Left lung (tissue), 10 donors: Measurements from ENCODE around the gene C1GALT1C1L. TPM values are rescaled to one million over a fixed set of nuclear protein-coding genes. Genes with fewer than 3 reads are reported as not detected.

Source experiments
- ATAC-seq: fragments of 200-7000 bp; cut with Tn5 transposase; one replicate; pipeline ENCODE4 v1.9.1; 2020; ENCODE audit warnings: moderate library complexity
- DNase-seq, 4 donors: peaks; one replicate each; pipeline ENCODE4 v3.0.0-alpha.2; 2013 to 2020
- H3K27ac ChIP-seq, 2 donors: fragments of 200-600 bp; sonication (generic) in 1 of 2; one replicate each; pipeline versions ENCODE4 v1.5.0 to v1.8.0; 2020 to 2021
- H3K27me3 ChIP-seq, 2 donors: fragments of 200-600 bp; sonication (generic) in 1 of 2; one replicate each; pipeline versions ENCODE4 v1.5.0 to v1.8.0; 2020 to 2021
- H3K36me3 ChIP-seq, 2 donors: fragments of 200-600 bp; sonication (generic) in 1 of 2; one replicate each; pipeline versions ENCODE4 v1.5.0 to v1.8.0; 2020 to 2021
- H3K4me1 ChIP-seq, 2 donors: fragments of 200-600 bp; one replicate each; pipeline ENCODE4 v1.8.0; 2021
- H3K4me3 ChIP-seq, 2 donors: fragments of 200-600 bp; sonication (generic) in 1 of 2; one replicate each; pipeline versions ENCODE4 v1.5.0 to v1.8.0; 2020 to 2021; ENCODE audit warnings: mild to moderate bottlenecking in 1 of 2
- H3K9me3 ChIP-seq, 2 donors: fragments of 200-600 bp; sonication (generic) in 1 of 2; one replicate each; pipeline versions ENCODE4 v1.5.0 to v1.8.0; 2020 to 2021
- intact Hi-C, 2 donors: fragments of 100-400 bp; cut with DNase I; formaldehyde crosslinking; loops; one replicate each; pipeline versions ENCODE4 v1.11.2 to v1.14.2; 2022
- polyA plus RNA-seq, 6 donors: library from polyadenylated mRNA; unstranded; fragments of 120-200 nt; gene quantifications; one replicate each; pipeline ENCODE4 v1.2.1, GENCODE V29; 2013; ENCODE audit not compliant: insufficient read length in 6 of 6
- total RNA-seq, 2 donors: library from RNA; stranded (reverse); fragmentation: NEBNext Ultra II Directional; extraction: Animal tissue kit (Norgen Biotek cat#: 25700); gene quantifications; one replicate each; pipeline ENCODE4 v1.2.1, GENCODE V29; 2021
- TF ChIP-seq, protein P1 (sequence below), 2 donors: fragments of 200-600 bp; sonication (generic) in 1 of 2; IDR thresholded peaks; one replicate each; pipeline versions ENCODE4 v1.5.0 to v1.8.0; 2021; ENCODE audit warnings: antibody characterized with exemption in 2 of 2
- donor health status: DM: no; HTN: yes; CAD: no.
- donor health status: DM: no; HTN: no; CAD: no.

Gene C1GALT1C1L
- total and polyA plus RNA-seq, 8 donors: 0.39 to 2.4 (median 1.8) TPM

DNA sequence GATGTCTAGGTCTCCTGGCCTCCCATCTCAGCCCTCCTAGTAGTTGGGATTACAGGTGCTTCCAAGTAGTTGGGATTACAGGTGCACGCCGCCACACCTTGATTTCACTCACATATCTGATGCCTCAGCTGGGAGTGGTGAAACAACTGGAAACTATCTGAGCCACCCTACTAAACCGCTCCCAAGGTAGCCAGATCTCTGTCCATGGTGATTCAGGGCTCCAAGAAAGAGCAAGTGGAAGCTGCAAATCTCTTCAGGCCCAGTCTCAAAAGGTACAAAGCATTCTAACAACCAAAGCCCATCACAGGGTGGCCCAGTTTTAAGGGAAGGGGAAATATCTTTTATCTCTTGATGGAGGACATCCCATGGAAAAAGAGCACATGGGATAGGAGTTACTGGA, 19.0 kb downstream of the C1GALT1C1L start:
- H3K9me3 ChIP-seq: no peaks in the 10 kb centered on the region
- DNase-seq (no peak), ATAC-seq (no peak)
- TF ChIP-seq, protein P1, sequence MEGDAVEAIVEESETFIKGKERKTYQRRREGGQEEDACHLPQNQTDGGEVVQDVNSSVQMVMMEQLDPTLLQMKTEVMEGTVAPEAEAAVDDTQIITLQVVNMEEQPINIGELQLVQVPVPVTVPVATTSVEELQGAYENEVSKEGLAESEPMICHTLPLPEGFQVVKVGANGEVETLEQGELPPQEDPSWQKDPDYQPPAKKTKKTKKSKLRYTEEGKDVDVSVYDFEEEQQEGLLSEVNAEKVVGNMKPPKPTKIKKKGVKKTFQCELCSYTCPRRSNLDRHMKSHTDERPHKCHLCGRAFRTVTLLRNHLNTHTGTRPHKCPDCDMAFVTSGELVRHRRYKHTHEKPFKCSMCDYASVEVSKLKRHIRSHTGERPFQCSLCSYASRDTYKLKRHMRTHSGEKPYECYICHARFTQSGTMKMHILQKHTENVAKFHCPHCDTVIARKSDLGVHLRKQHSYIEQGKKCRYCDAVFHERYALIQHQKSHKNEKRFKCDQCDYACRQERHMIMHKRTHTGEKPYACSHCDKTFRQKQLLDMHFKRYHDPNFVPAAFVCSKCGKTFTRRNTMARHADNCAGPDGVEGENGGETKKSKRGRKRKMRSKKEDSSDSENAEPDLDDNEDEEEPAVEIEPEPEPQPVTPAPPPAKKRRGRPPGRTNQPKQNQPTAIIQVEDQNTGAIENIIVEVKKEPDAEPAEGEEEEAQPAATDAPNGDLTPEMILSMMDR (IDR thresholded peaks at IDR 0.05): no peak
- H3K27me3 ChIP-seq: no peaks in the 10 kb centered on the region
- no peaks in the 10 kb centered on the region for H3K36me3 ChIP-seq
- intact Hi-C loops: no loop called here
- no peak overlapping the region for H3K4me3 ChIP-seq
- H3K27ac ChIP-seq: no peak overlapping the region
- H3K4me1 ChIP-seq: no peaks in the 10 kb centered on the region

DNA sequence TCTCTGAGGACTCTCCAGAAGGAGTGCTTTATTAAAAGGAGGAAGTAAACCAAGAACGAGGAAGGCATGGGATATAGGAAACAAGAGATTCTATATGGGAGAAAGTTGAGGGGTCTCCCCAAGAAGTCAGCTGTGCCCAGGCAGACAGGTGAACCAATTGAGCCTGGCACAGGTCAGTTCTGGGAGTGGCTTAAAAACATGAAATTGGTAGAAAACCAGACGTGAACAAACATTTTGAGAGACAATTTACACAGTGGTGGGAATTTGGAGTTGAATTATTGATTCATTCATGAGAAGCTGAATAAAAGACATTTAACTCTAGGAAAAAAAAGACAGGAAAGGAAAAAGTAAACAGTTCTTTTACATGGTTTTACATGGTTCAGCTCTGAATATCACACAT, 22.7 kb downstream of the C1GALT1C1L start:
- peaks cover 5 to 13% of the 10 kb centered on the region in 2 donors for H3K4me1 ChIP-seq
- H3K4me3 ChIP-seq: no peak overlapping the region
- no peaks in the 10 kb centered on the region for H3K27me3 ChIP-seq
- DNase-seq (no peak), ATAC-seq (no peak)
- intact Hi-C loops: no loop called here
- H3K36me3 ChIP-seq: no peaks in the 10 kb centered on the region
- TF ChIP-seq, protein P1 (IDR thresholded peaks at IDR 0.05): no peak
- no peaks in the 10 kb centered on the region for H3K9me3 ChIP-seq
- H3K27ac ChIP-seq: no peak overlapping the region

DNA sequence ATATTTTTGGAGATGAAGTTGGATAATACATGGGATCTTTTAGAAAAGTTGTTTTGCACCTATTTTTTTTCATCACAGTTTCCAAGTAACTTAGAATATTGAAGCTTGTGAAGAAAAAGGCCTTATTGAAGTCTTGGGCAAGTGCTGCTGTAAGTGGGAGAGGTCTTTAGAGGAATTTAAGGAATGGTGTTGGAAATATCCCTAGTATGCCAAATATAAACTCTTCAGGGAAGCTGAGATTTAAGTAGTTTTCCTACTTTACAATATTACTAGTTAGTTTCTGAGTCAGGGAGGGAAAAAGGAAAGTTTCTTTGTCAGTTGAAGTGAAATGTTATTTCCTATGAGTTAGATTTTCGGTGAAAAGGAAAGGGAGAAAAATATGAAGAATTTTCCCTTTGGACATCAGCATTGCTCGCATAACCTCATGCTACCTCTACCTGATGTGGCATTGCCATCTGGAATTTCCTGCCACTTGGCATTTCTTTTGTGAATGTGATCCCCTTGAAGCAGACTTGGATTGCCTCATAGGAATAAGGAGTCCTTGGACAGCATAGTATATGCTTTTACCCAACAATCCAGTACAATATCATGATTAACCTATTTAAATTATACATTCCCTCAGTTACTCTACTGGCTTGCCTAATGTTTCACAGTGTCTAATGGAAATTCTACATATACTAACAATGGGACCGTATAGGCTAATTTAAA, 27.1 kb downstream of the C1GALT1C1L start:
- Histone ChIP-seq H3K27me3 (no peaks in the 10 kb centered on the region), H3K4me3 (no peak overlapping the region), H3K9me3 (no peaks in the 10 kb centered on the region), H3K4me1 (peaks cover 5 to 13% of the 10 kb centered on the region in 2 donors), H3K27ac (peak overlapping the region in 1 of 2 donors; percentile 68), H3K36me3 (no peaks in the 10 kb centered on the region)
- peak; percentile 81 for ATAC-seq
- TF ChIP-seq, protein P1 (IDR thresholded peaks at IDR 0.05): no peak
- no peak for DNase-seq
- intact Hi-C loops: no loop called here

DNA sequence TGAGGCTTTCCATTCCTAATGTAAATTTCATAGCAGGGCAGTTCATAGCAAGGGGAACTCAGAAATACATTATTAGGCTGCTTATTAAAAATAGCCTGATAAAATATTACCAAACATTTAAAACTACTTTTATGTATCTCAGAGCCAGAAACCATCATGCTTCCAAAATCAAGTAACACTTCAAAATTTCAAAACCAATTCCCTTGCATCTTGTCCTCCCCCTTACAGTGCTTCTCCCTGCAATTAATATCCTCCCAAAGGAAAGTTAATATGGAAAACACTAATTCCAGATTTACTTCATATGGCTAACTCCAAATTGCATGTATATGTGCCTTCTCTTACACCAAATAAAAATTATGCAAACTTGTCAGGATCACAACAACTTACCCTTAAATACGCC, 32.5 kb downstream of the C1GALT1C1L start:
- Histone ChIP-seq H3K27ac (peak overlapping the region in 1 of 2 donors; percentile 28), H3K36me3 (no peaks in the 10 kb centered on the region), H3K4me1 (peaks cover 0 to under 1% of the 10 kb centered on the region in 2 donors), H3K4me3 (no peak overlapping the region), H3K27me3 (peaks cover 0 to 1% of the 10 kb centered on the region in 2 donors), H3K9me3 (peaks cover 0 to 6% of the 10 kb centered on the region in 2 donors)
- intact Hi-C loops: no loop called here
- ATAC-seq (no peak), DNase-seq (peak in 1 of 4 donors; percentile 52)
- TF ChIP-seq, protein P1 (IDR thresholded peaks at IDR 0.05): no peak

DNA sequence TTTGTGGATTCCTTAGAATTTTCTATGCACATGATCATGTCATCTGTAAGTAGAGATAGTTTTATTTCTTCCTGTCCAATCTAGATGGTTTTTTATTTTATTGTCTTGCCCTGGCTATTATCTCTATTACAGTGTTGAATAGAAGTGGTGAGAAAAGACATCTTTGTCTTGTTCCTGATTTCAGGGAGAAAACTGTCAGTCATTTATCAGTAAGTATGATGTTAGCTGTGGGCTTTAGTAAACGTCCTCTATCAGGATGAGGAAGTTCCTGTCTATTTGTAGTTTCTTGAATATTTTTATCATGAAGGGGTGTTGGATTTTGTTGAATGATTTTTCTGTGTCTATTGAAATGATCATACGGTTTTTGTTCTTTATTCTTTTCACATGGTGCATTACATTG, 33.9 kb downstream of the C1GALT1C1L start:
- Histone ChIP-seq H3K4me1 (peaks cover 0 to 6% of the 10 kb centered on the region in 2 donors), H3K36me3 (no peaks in the 10 kb centered on the region), H3K27ac (peak overlapping the region in 1 of 2 donors; percentile 28), H3K4me3 (no peak overlapping the region), H3K27me3 (peaks cover 0 to 14% of the 10 kb centered on the region in 2 donors), H3K9me3 (peaks cover 0 to 6% of the 10 kb centered on the region in 2 donors)
- DNase-seq: no peak
- TF ChIP-seq, protein P1 (IDR thresholded peaks at IDR 0.05): no peak
- intact Hi-C loops: no loop called here
- no peak for ATAC-seq
